ENCODE data around the gene SANBR.

DNA sequence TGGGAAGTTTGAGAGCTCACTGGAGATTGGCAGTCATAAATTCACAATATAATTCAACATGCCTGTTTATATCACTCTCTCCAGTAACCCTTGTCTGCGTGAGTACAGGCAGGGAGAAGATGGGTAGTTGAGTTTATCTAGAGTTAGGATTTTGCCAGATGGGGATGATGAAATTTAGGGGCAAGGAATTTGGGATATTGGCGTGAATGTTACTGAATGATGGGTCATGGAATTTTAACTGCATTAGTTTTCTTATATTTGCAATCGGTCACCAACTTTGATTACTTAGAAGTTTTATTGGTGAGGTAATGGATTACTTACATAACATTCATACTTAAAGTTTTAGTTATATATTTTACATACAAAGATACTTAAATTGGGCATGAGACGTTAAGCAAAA is 35.1 kb downstream of the SANBR start:
- TF ChIP-seq, protein P1, sequence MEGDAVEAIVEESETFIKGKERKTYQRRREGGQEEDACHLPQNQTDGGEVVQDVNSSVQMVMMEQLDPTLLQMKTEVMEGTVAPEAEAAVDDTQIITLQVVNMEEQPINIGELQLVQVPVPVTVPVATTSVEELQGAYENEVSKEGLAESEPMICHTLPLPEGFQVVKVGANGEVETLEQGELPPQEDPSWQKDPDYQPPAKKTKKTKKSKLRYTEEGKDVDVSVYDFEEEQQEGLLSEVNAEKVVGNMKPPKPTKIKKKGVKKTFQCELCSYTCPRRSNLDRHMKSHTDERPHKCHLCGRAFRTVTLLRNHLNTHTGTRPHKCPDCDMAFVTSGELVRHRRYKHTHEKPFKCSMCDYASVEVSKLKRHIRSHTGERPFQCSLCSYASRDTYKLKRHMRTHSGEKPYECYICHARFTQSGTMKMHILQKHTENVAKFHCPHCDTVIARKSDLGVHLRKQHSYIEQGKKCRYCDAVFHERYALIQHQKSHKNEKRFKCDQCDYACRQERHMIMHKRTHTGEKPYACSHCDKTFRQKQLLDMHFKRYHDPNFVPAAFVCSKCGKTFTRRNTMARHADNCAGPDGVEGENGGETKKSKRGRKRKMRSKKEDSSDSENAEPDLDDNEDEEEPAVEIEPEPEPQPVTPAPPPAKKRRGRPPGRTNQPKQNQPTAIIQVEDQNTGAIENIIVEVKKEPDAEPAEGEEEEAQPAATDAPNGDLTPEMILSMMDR (IDR thresholded peaks at IDR 0.05), result no peak
- TF ChIP-seq POLR2A (IDR thresholded peaks at IDR 0.05), result no peak

All from thyroid gland (tissue), 4 donors.